Stimulated activated CD8-positive, alpha-beta memory T cell treated with anti-CD3 and anti-CD28 coated beads, Interleukin-15, amount 100 ng/mL, for 1 hour (primary cell): ENCODE results near the gene TEX30.

ENCODE experiments used
- DNase-seq: peaks from one replicate; pipeline ENCODE4 v3.0.0-alpha.2; 2020; ENCODE audit warnings: low read depth

Gene TEX30

GRCh38 chr13:102779436-102780159 lies 6.0 kb upstream of the TEX30 start:
- DNase-seq, result no peak

GRCh38 chr13:102777736-102778135 lies 4.2 kb upstream of the TEX30 start:
- DNase-seq, result no peak

GRCh38 chr13:102776271-102776670 lies 2.7 kb upstream of the TEX30 start:
- no peak for DNase-seq

GRCh38 chr13:102774591-102775520 lies 1.3 kb upstream of the TEX30 start:
- no peak for DNase-seq

- no peak for DNase-seq
These were observed 605 bp upstream of the TEX30 start for GRCh38 chr13:102774214-102774568.

GRCh38 chr13:102772042-102772425 lies 1.6 kb downstream of the TEX30 start:
- no peak for DNase-seq

- DNase-seq, result no peak
These were observed 2.1 kb downstream of the TEX30 start for GRCh38 chr13:102771298-102772041.

GRCh38 chr13:102770435-102770834 lies 3.2 kb downstream of the TEX30 start:
- no peak for DNase-seq

GRCh38 chr13:102769679-102770078 lies 3.9 kb downstream of the TEX30 start:
- no peak for DNase-seq

- no peak for DNase-seq
These were observed 4.7 kb downstream of the TEX30 start for GRCh38 chr13:102768909-102769308.

- no peak for DNase-seq
These were observed 9.8 kb downstream of the TEX30 start for GRCh38 chr13:102763741-102764140.

- DNase-seq, result no peak
These were observed 12.5 kb downstream of the TEX30 start for GRCh38 chr13:102761071-102761470.

GRCh38 chr13:102758842-102759241 lies 14.7 kb downstream of the TEX30 start:
- DNase-seq, result no peak

- DNase-seq, result no peak
These were observed 16.6 kb downstream of the TEX30 start for GRCh38 chr13:102757006-102757405.

GRCh38 chr13:102751886-102752285 lies 21.7 kb downstream of the TEX30 start:
- no peak for DNase-seq

GRCh38 chr13:102742506-102742905 lies 31.1 kb downstream of the TEX30 start:
- DNase-seq, result no peak

GRCh38 chr13:102742101-102742500 lies 31.5 kb downstream of the TEX30 start:
- no peak for DNase-seq

GRCh38 chr13:102729560-102730270 lies 43.9 kb downstream of the TEX30 start:
- DNase-seq, result no peak

GRCh38 chr13:102726430-102726829 lies 47.2 kb downstream of the TEX30 start:
- no peak for DNase-seq

- no peak for DNase-seq
These were observed 48.7 kb downstream of the TEX30 start for GRCh38 chr13:102724923-102725322.

- no peak for DNase-seq
These were observed 51.8 kb downstream of the TEX30 start for GRCh38 chr13:102721800-102722231.

GRCh38 chr13:102718746-102719145 lies 54.8 kb downstream of the TEX30 start:
- DNase-seq, result no peak
